ENCODE results near the gene RNF150.
"Not testable (repeated sequence)": the region's sequence is repeated elsewhere in the genome, so short reads cannot be mapped to it uniquely, and the experiment has no call there.

Gene RNF150

DNA sequence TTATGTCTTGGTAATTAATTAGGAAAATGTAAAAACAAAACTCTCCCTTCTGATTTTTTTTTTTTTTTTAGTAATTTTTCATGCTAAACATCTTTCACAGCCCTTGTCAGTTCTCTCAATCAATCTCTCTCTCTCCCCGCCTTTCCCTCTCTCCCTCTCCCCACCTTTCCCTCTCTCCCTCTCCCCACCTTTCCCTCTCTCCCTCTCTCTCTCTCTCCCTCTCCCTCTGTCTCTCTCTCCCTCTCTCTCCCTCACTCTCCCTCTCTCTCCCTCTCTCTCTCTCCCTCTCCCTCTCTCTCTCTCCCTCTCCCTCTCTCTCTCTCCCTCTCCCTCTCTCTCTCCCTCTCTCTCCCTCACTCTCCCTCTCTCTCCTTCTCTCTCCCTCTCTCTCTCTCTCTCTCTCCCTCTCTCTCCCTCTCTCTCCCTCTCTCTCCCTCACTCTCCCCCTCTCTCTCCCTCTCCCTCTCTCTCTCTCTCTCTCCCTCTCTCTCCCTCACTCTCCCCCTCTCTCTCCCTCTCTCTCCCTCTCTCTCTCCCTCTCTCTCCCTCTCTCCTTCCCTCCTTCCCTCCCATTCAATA is 322.6 kb downstream of the RNF150 start:
- DNase-seq: not testable (repeated sequence)
